Activated naive CD8-positive, alpha-beta T cell treated with anti-CD3 and anti-CD28 coated beads, Interleukin-2, amount 10 ng/mL, durations not matched to agents 7 days and 5 days (primary cell): Measurements from ENCODE around the gene MRPS22. TPM values are rescaled to one million over a fixed set of nuclear protein-coding genes. Genes with fewer than 3 reads are reported as not detected.

ENCODE experiments used
- ATAC-seq: fragments of 150-1000 bp; cut with Tn5 transposase; one replicate; pipeline ENCODE4 v1.10.0; 2021; ENCODE audit warnings: low read depth, moderate library complexity
- POLR2A ChIA-PET: fragments of 350-600 bp; sonication (Branson Sonifier 250); formaldehyde crosslinking; loops from one replicate; lab custom pipeline; 2021; ENCODE audit warnings: antibody characterized with exemption; lab: Charles Lee
- DNase-seq: peaks from one replicate; pipeline ENCODE4 v3.0.0; 2021
- H3K27ac Mint-ChIP-seq: one replicate; pipeline ENCODE4 v1.8.0; 2022; ENCODE audit warnings: mild to moderate bottlenecking, mixed read lengths
- H3K27me3 Mint-ChIP-seq: one replicate; pipeline ENCODE4 v1.8.0; 2022; ENCODE audit warnings: mild to moderate bottlenecking, moderate library complexity, mixed read lengths
- H3K36me3 Mint-ChIP-seq: one replicate; pipeline ENCODE4 v1.8.0; 2021; ENCODE audit warnings: mild to moderate bottlenecking, mixed read lengths
- H3K4me1 Mint-ChIP-seq: one replicate; pipeline ENCODE4 v1.8.0; 2021; ENCODE audit warnings: mixed read lengths
- H3K4me3 Mint-ChIP-seq: one replicate; pipeline ENCODE4 v1.8.0; 2022; ENCODE audit warnings: mild to moderate bottlenecking, moderate library complexity, mixed read lengths
- H3K9me3 Mint-ChIP-seq: one replicate; pipeline ENCODE4 v1.8.0; 2021; ENCODE audit warnings: mixed read lengths
- total RNA-seq, 2 experiments: library from RNA; stranded (reverse); gene quantifications; one replicate each; pipeline ENCODE4 v1.2.3, GENCODE V29; 2021

The MRPS22 gene
- 10 to 100 TPM; 38.2 to 39.3 TPM for total RNA-seq

GRCh38 chr3:139343895-139344856 is at the start of gene MRPS22:
Gene MRPS22 (plus strand): TSS chr3:139344020. CDS start chr3:139344027, 7 bp downstream.
- peak within 1 kb of the TSS; percentile 43 for H3K27ac Mint-ChIP-seq
- peaks cover 3% of the 10 kb centered on the region for H3K9me3 Mint-ChIP-seq
- peak; percentile 79 for DNase-seq
- POLR2A ChIA-PET: interaction anchor here (1.2 kb wide), 2 partner anchors 10 to 45 kb away, joined by 5 read pairs; partner anchors contain the start of gene COPB2
- no peaks in the 10 kb centered on the region for H3K27me3 Mint-ChIP-seq
- peak; percentile 92 for ATAC-seq
- peaks cover 3% of the 10 kb centered on the region for H3K36me3 Mint-ChIP-seq
- peaks cover 9% of the 10 kb centered on the region for H3K4me1 Mint-ChIP-seq
- peak within 1 kb of the TSS; percentile 20 for H3K4me3 Mint-ChIP-seq

- DNase-seq: no peak
- ATAC-seq: no peak
- no peak overlapping the region for H3K4me3 Mint-ChIP-seq
- H3K9me3 Mint-ChIP-seq: no peaks in the 10 kb centered on the region
- no peaks in the 10 kb centered on the region for H3K36me3 Mint-ChIP-seq
- H3K27ac Mint-ChIP-seq: no peak overlapping the region
- H3K27me3 Mint-ChIP-seq: peaks cover 6% of the 10 kb centered on the region
- POLR2A ChIA-PET: no interaction called here
- no peaks in the 10 kb centered on the region for H3K4me1 Mint-ChIP-seq
Observed at GRCh38 chr3:139295040-139295439, 48.8 kb upstream of the MRPS22 start.

- H3K4me3 Mint-ChIP-seq: no peak overlapping the region
- ATAC-seq: no peak
- peaks cover 6% of the 10 kb centered on the region for H3K27me3 Mint-ChIP-seq
- no peaks in the 10 kb centered on the region for H3K4me1 Mint-ChIP-seq
- H3K9me3 Mint-ChIP-seq: no peaks in the 10 kb centered on the region
- no peaks in the 10 kb centered on the region for H3K36me3 Mint-ChIP-seq
- POLR2A ChIA-PET: no interaction called here
- DNase-seq: no peak
- H3K27ac Mint-ChIP-seq: no peak overlapping the region
Observed at GRCh38 chr3:139296141-139296718, 47.6 kb upstream of the MRPS22 start.

GRCh38 chr3:139297588-139298311 is 46.1 kb upstream of the MRPS22 start:
- no peak overlapping the region for H3K27ac Mint-ChIP-seq
- no peaks in the 10 kb centered on the region for H3K9me3 Mint-ChIP-seq
- ATAC-seq (no peak), DNase-seq (no peak)
- H3K27me3 Mint-ChIP-seq: peaks cover 5% of the 10 kb centered on the region
- POLR2A ChIA-PET: no interaction called here
- H3K4me1 Mint-ChIP-seq: peaks cover 7% of the 10 kb centered on the region
- no peaks in the 10 kb centered on the region for H3K36me3 Mint-ChIP-seq
- H3K4me3 Mint-ChIP-seq: no peak overlapping the region

GRCh38 chr3:139299261-139300132 is 44.3 kb upstream of the MRPS22 start:
- Mint-ChIP-seq H3K36me3 (no peaks in the 10 kb centered on the region), H3K9me3 (no peaks in the 10 kb centered on the region), H3K27ac (no peak overlapping the region), H3K4me1 (peaks cover 9% of the 10 kb centered on the region), H3K27me3 (peaks cover 5% of the 10 kb centered on the region), H3K4me3 (no peak overlapping the region)
- DNase-seq (no peak), ATAC-seq (no peak)
- POLR2A ChIA-PET: interaction anchor here (0.6 kb wide), 1 partner anchor 405 kb away, joined by 5 read pairs; no protein-coding TSS in a partner anchor

- Mint-ChIP-seq H3K36me3 (no peaks in the 10 kb centered on the region), H3K27me3 (peaks cover 5% of the 10 kb centered on the region), H3K4me1 (peaks cover 9% of the 10 kb centered on the region), H3K27ac (no peak overlapping the region), H3K4me3 (no peak overlapping the region), H3K9me3 (no peaks in the 10 kb centered on the region)
- DNase-seq (no peak), ATAC-seq (no peak)
- POLR2A ChIA-PET: no interaction called here
Observed at GRCh38 chr3:139300416-139300815, 43.4 kb upstream of the MRPS22 start.

- H3K36me3 Mint-ChIP-seq: no peaks in the 10 kb centered on the region
- peaks cover 9% of the 10 kb centered on the region for H3K4me1 Mint-ChIP-seq
- ATAC-seq (no peak), DNase-seq (no peak)
- no peak overlapping the region for H3K27ac Mint-ChIP-seq
- POLR2A ChIA-PET: no interaction called here
- H3K27me3 Mint-ChIP-seq: peaks cover 5% of the 10 kb centered on the region
- no peak overlapping the region for H3K4me3 Mint-ChIP-seq
- H3K9me3 Mint-ChIP-seq: no peaks in the 10 kb centered on the region
Observed at GRCh38 chr3:139301183-139301582, 42.6 kb upstream of the MRPS22 start.

GRCh38 chr3:139301654-139302053 is 42.2 kb upstream of the MRPS22 start:
- Mint-ChIP-seq H3K4me3 (no peak overlapping the region), H3K9me3 (no peaks in the 10 kb centered on the region), H3K27ac (no peak overlapping the region), H3K36me3 (no peaks in the 10 kb centered on the region), H3K27me3 (peaks cover 5% of the 10 kb centered on the region), H3K4me1 (peaks cover 9% of the 10 kb centered on the region)
- POLR2A ChIA-PET: no interaction called here
- no peak for DNase-seq
- no peak for ATAC-seq

GRCh38 chr3:139302084-139302800 is 41.6 kb upstream of the MRPS22 start:
- H3K4me3 Mint-ChIP-seq: no peak overlapping the region
- peaks cover 5% of the 10 kb centered on the region for H3K27me3 Mint-ChIP-seq
- H3K9me3 Mint-ChIP-seq: no peaks in the 10 kb centered on the region
- peak; percentile 42 for ATAC-seq
- H3K27ac Mint-ChIP-seq: no peak overlapping the region
- no peaks in the 10 kb centered on the region for H3K36me3 Mint-ChIP-seq
- no peak for DNase-seq
- H3K4me1 Mint-ChIP-seq: peaks cover 9% of the 10 kb centered on the region
- POLR2A ChIA-PET: no interaction called here

DNA sequence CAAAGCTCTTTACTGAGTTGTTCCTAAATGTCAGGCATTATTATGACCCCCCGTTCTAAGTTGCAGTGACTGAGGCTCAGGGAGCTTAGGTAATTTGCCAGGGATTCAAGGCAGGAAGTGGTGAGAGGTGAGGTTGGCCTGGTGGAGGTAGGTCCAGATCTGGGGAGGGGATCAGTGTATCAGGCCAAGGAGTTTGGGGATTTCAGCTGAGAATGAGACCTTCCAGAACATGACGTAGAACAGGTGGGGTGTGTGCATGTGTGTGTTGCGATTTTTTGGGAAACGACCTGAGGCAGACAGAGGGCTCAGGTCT is 41.1 kb upstream of the MRPS22 start:
- ATAC-seq (no peak), DNase-seq (no peak)
- Mint-ChIP-seq H3K27me3 (peaks cover 5% of the 10 kb centered on the region), H3K4me1 (peaks cover 9% of the 10 kb centered on the region), H3K27ac (no peak overlapping the region), H3K4me3 (no peak overlapping the region), H3K9me3 (no peaks in the 10 kb centered on the region), H3K36me3 (no peaks in the 10 kb centered on the region)
- POLR2A ChIA-PET: no interaction called here

- Mint-ChIP-seq H3K36me3 (no peaks in the 10 kb centered on the region), H3K4me3 (no peak overlapping the region)
Observed at GRCh38 chr3:139303216-139303615, 40.6 kb upstream of the MRPS22 start.

GRCh38 chr3:139304383-139304782 is 39.4 kb upstream of the MRPS22 start:
- Mint-ChIP-seq H3K4me3 (no peak overlapping the region), H3K27ac (no peak overlapping the region), H3K27me3 (peaks cover 4% of the 10 kb centered on the region), H3K4me1 (peaks cover 9% of the 10 kb centered on the region), H3K9me3 (no peaks in the 10 kb centered on the region), H3K36me3 (no peaks in the 10 kb centered on the region)
- DNase-seq (no peak), ATAC-seq (no peak)
- POLR2A ChIA-PET: no interaction called here

More at GRCh38 chr3:139303216-139303615, 40.6 kb upstream of the MRPS22 start:
- ATAC-seq: no peak
- POLR2A ChIA-PET: no interaction called here
- Mint-ChIP-seq H3K4me1 (peaks cover 9% of the 10 kb centered on the region), H3K27me3 (peaks cover 5% of the 10 kb centered on the region), H3K9me3 (no peaks in the 10 kb centered on the region), H3K27ac (no peak overlapping the region)
- no peak for DNase-seq
